ENCODE data around the gene PPM1F.
"Not testable (repeated sequence)": the region's sequence is repeated elsewhere in the genome, so short reads cannot be mapped to it uniquely, and the experiment has no call there.

Gene PPM1F

GRCh38 chr22:21898354-21898896 is 54.2 kb downstream of the PPM1F start:
- H3K4me3 ChIP-seq (ENCODE audit: low read depth, low read length), result no peak overlapping the region
- H3K27ac ChIP-seq (ENCODE audit: low read depth, low read length), result no peak overlapping the region
- no peaks in the 10 kb centered on the region for H3K4me1 ChIP-seq (ENCODE audit: control insufficient read depth, insufficient read depth, low read length)
- H3K9me3 ChIP-seq (ENCODE audit: control insufficient read depth, insufficient read depth, low read length), result no peaks in the 10 kb centered on the region
- H3K27me3 ChIP-seq (ENCODE audit: control insufficient read depth, insufficient read depth, low read length), result no peaks in the 10 kb centered on the region
- no peaks in the 10 kb centered on the region for H3K36me3 ChIP-seq (ENCODE audit: control insufficient read depth, insufficient read depth, low read length)
- H3K9ac ChIP-seq (ENCODE audit: low read depth, low read length), result no peak overlapping the region

GRCh38 chr22:21896951-21897513 is 55.6 kb downstream of the PPM1F start:
- Histone ChIP-seq H3K27ac (ENCODE audit: low read depth, low read length) (no peak overlapping the region), H3K27me3 (ENCODE audit: control insufficient read depth, insufficient read depth, low read length) (no peaks in the 10 kb centered on the region), H3K9me3 (ENCODE audit: control insufficient read depth, insufficient read depth, low read length) (no peaks in the 10 kb centered on the region), H3K4me3 (ENCODE audit: low read depth, low read length) (no peak overlapping the region), H3K9ac (ENCODE audit: low read depth, low read length) (no peak overlapping the region), H3K36me3 (ENCODE audit: control insufficient read depth, insufficient read depth, low read length) (no peaks in the 10 kb centered on the region), H3K4me1 (ENCODE audit: control insufficient read depth, insufficient read depth, low read length) (no peaks in the 10 kb centered on the region)

GRCh38 chr22:21896275-21896674 is 56.4 kb downstream of the PPM1F start:
- not testable (repeated sequence) for H3K27ac ChIP-seq (ENCODE audit: low read depth, low read length); H3K9ac ChIP-seq (ENCODE audit: low read depth, low read length); H3K4me1 ChIP-seq (ENCODE audit: control insufficient read depth, insufficient read depth, low read length); H3K9me3 ChIP-seq (ENCODE audit: control insufficient read depth, insufficient read depth, low read length); H3K27me3 ChIP-seq (ENCODE audit: control insufficient read depth, insufficient read depth, low read length); H3K36me3 ChIP-seq (ENCODE audit: control insufficient read depth, insufficient read depth, low read length); H3K4me3 ChIP-seq (ENCODE audit: low read depth, low read length)

GRCh38 chr22:21894799-21895198 is 57.8 kb downstream of the PPM1F start:
- no peak overlapping the region for H3K4me3 ChIP-seq (ENCODE audit: low read depth, low read length)
- no peaks in the 10 kb centered on the region for H3K9me3 ChIP-seq (ENCODE audit: control insufficient read depth, insufficient read depth, low read length)
- no peak overlapping the region for H3K27ac ChIP-seq (ENCODE audit: low read depth, low read length)
- no peak overlapping the region for H3K9ac ChIP-seq (ENCODE audit: low read depth, low read length)
- H3K27me3 ChIP-seq (ENCODE audit: control insufficient read depth, insufficient read depth, low read length), result no peaks in the 10 kb centered on the region
- no peaks in the 10 kb centered on the region for H3K4me1 ChIP-seq (ENCODE audit: control insufficient read depth, insufficient read depth, low read length)
- H3K36me3 ChIP-seq (ENCODE audit: control insufficient read depth, insufficient read depth, low read length), result no peaks in the 10 kb centered on the region

GRCh38 chr22:21889251-21889990 is 63.2 kb downstream of the PPM1F start:
- Histone ChIP-seq H3K27me3 (ENCODE audit: control insufficient read depth, insufficient read depth, low read length) (no peaks in the 10 kb centered on the region), H3K4me1 (ENCODE audit: control insufficient read depth, insufficient read depth, low read length) (no peaks in the 10 kb centered on the region), H3K9me3 (ENCODE audit: control insufficient read depth, insufficient read depth, low read length) (no peaks in the 10 kb centered on the region), H3K27ac (ENCODE audit: low read depth, low read length) (no peak overlapping the region), H3K9ac (ENCODE audit: low read depth, low read length) (no peak overlapping the region), H3K4me3 (ENCODE audit: low read depth, low read length) (no peak overlapping the region), H3K36me3 (ENCODE audit: control insufficient read depth, insufficient read depth, low read length) (no peaks in the 10 kb centered on the region)

- Histone ChIP-seq H3K9ac (ENCODE audit: low read depth, low read length) (no peak overlapping the region), H3K9me3 (ENCODE audit: control insufficient read depth, insufficient read depth, low read length) (no peaks in the 10 kb centered on the region), H3K4me1 (ENCODE audit: control insufficient read depth, insufficient read depth, low read length) (no peaks in the 10 kb centered on the region), H3K4me3 (ENCODE audit: low read depth, low read length) (no peak overlapping the region), H3K27ac (ENCODE audit: low read depth, low read length) (no peak overlapping the region), H3K36me3 (ENCODE audit: control insufficient read depth, insufficient read depth, low read length) (no peaks in the 10 kb centered on the region), H3K27me3 (ENCODE audit: control insufficient read depth, insufficient read depth, low read length) (no peaks in the 10 kb centered on the region)
These were observed 64.8 kb downstream of the PPM1F start for GRCh38 chr22:21887841-21888240.

- not testable (repeated sequence) for H3K27me3 ChIP-seq (ENCODE audit: control insufficient read depth, insufficient read depth, low read length); H3K27ac ChIP-seq (ENCODE audit: low read depth, low read length); H3K4me1 ChIP-seq (ENCODE audit: control insufficient read depth, insufficient read depth, low read length); H3K36me3 ChIP-seq (ENCODE audit: control insufficient read depth, insufficient read depth, low read length); H3K9ac ChIP-seq (ENCODE audit: low read depth, low read length); H3K4me3 ChIP-seq (ENCODE audit: low read depth, low read length); H3K9me3 ChIP-seq (ENCODE audit: control insufficient read depth, insufficient read depth, low read length)
These were observed 68.7 kb downstream of the PPM1F start for GRCh38 chr22:21883930-21884329.

- H3K27me3 ChIP-seq (ENCODE audit: control insufficient read depth, insufficient read depth, low read length); H3K9me3 ChIP-seq (ENCODE audit: control insufficient read depth, insufficient read depth, low read length); H3K9ac ChIP-seq (ENCODE audit: low read depth, low read length); H3K36me3 ChIP-seq (ENCODE audit: control insufficient read depth, insufficient read depth, low read length); H3K27ac ChIP-seq (ENCODE audit: low read depth, low read length); H3K4me1 ChIP-seq (ENCODE audit: control insufficient read depth, insufficient read depth, low read length); H3K4me3 ChIP-seq (ENCODE audit: low read depth, low read length): not testable (repeated sequence)
These were observed 69.8 kb downstream of the PPM1F start for GRCh38 chr22:21882754-21883333.

GRCh38 chr22:21881841-21882753 is 70.6 kb downstream of the PPM1F start:
- Histone ChIP-seq H3K36me3 (ENCODE audit: control insufficient read depth, insufficient read depth, low read length) (no peaks in the 10 kb centered on the region), H3K27ac (ENCODE audit: low read depth, low read length) (no peak overlapping the region), H3K9me3 (ENCODE audit: control insufficient read depth, insufficient read depth, low read length) (no peaks in the 10 kb centered on the region), H3K4me3 (ENCODE audit: low read depth, low read length) (no peak overlapping the region), H3K27me3 (ENCODE audit: control insufficient read depth, insufficient read depth, low read length) (no peaks in the 10 kb centered on the region), H3K9ac (ENCODE audit: low read depth, low read length) (no peak overlapping the region), H3K4me1 (ENCODE audit: control insufficient read depth, insufficient read depth, low read length) (no peaks in the 10 kb centered on the region)

- Histone ChIP-seq H3K27me3 (ENCODE audit: control insufficient read depth, insufficient read depth, low read length) (no peaks in the 10 kb centered on the region), H3K4me3 (ENCODE audit: low read depth, low read length) (no peak overlapping the region), H3K4me1 (ENCODE audit: control insufficient read depth, insufficient read depth, low read length) (no peaks in the 10 kb centered on the region), H3K27ac (ENCODE audit: low read depth, low read length) (no peak overlapping the region), H3K9me3 (ENCODE audit: control insufficient read depth, insufficient read depth, low read length) (no peaks in the 10 kb centered on the region), H3K36me3 (ENCODE audit: control insufficient read depth, insufficient read depth, low read length) (no peaks in the 10 kb centered on the region), H3K9ac (ENCODE audit: low read depth, low read length) (no peak overlapping the region)
These were observed 76.0 kb downstream of the PPM1F start for GRCh38 chr22:21876486-21877176.

Measured in HUES48 (cell line).